Keratinocyte (primary cell): ENCODE results near the gene C6orf62. TPM values are rescaled to one million over a fixed set of nuclear protein-coding genes. Genes with fewer than 3 reads are reported as not detected.

ENCODE experiments used
- DNase-seq: peaks from one replicate; pipeline ENCODE4 v3.0.0-alpha.2; 2011; ENCODE audit warnings: low read depth, missing footprints, low spot score
- FAIRE-seq: peaks from 2 replicates; lab custom pipeline; 2011; peaks lifted over from hg19 to GRCh38; lab: Jason Lieb, UNC
- H2AFZ ChIP-seq: 2 replicates; pipeline ENCODE4 v1.6.0; 2012; ENCODE audit warnings: low read length, control low read depth, inconsistent platforms; ENCODE audit not compliant: control insufficient read depth
- H3K27ac ChIP-seq: 2 replicates; pipeline ENCODE4 v1.5.1; 2011; ENCODE audit warnings: low read length; ENCODE audit not compliant: control insufficient read depth, insufficient read depth
- H3K27me3 ChIP-seq: 3 replicates; pipeline ENCODE4 v1.6.0; 2011; ENCODE audit warnings: low read length; ENCODE audit not compliant: control insufficient read depth, insufficient read depth; ENCODE audit errors: extremely low read depth
- H3K36me3 ChIP-seq, 2 experiments: 2 replicates in 1 of 2; 3 replicates in 1 of 2; pipeline ENCODE4 v1.5.1; 2011; ENCODE audit warnings: low read length in 2 of 2, mild to moderate bottlenecking in 1 of 2; ENCODE audit not compliant: control insufficient read depth in 2 of 2, insufficient read depth in 2 of 2; ENCODE audit errors: extremely low read depth in 1 of 2
- H3K4me1 ChIP-seq: 3 replicates; pipeline ENCODE4 v1.5.1; 2011; ENCODE audit warnings: low read length; ENCODE audit not compliant: control insufficient read depth, insufficient read depth; ENCODE audit errors: extremely low read depth
- H3K4me2 ChIP-seq: 3 replicates; pipeline ENCODE4 v1.6.0; 2011; ENCODE audit warnings: low read depth, low read length; ENCODE audit not compliant: control insufficient read depth, insufficient read depth; ENCODE audit errors: extremely low read depth
- H3K4me3 ChIP-seq, 3 experiments: fragments of 200-600 bp in 1 of 3; sonication (generic) in 1 of 3; 2 replicates in 2 of 3; 3 replicates in 1 of 3; pipeline ENCODE4 v1.5.1; 2011 to 2016; ENCODE audit warnings: low read length in 3 of 3, mild to moderate bottlenecking in 3 of 3, control low read depth in 2 of 3, inconsistent platforms in 1 of 3, low read depth in 1 of 3, mixed read lengths in 1 of 3, mixed run types in 1 of 3, moderate library complexity in 1 of 3; ENCODE audit not compliant: control insufficient read depth in 2 of 3, insufficient read depth in 2 of 3; ENCODE audit errors: extremely low read depth in 1 of 3
- H3K79me2 ChIP-seq: 2 replicates; pipeline ENCODE4 v1.6.0; 2012; ENCODE audit warnings: low read length; ENCODE audit not compliant: control insufficient read depth, insufficient read depth
- H3K9ac ChIP-seq: 3 replicates; pipeline ENCODE4 v1.6.0; 2011; ENCODE audit warnings: low read length; ENCODE audit not compliant: control insufficient read depth, insufficient read depth; ENCODE audit errors: extremely low read depth
- H3K9me1 ChIP-seq: 3 replicates; pipeline ENCODE4 v1.6.0; 2011; ENCODE audit warnings: low read length; ENCODE audit not compliant: control insufficient read depth, insufficient read depth; ENCODE audit errors: extremely low read depth
- H3K9me3 ChIP-seq: 2 replicates; pipeline ENCODE4 v1.5.1; 2012; ENCODE audit warnings: low read depth, low read length; ENCODE audit not compliant: control insufficient read depth
- H4K20me1 ChIP-seq: 3 replicates; pipeline ENCODE4 v1.6.0; 2011; ENCODE audit warnings: low read length; ENCODE audit not compliant: control insufficient read depth, insufficient read depth; ENCODE audit errors: extremely low read depth
- EZH2 ChIP-seq: IDR thresholded peaks from one replicate; pipeline ENCODE4 v1.6.1; 2012; ENCODE audit warnings: inconsistent platforms, mild to moderate bottlenecking, low read length, moderate library complexity
- dilution Hi-C: fragments of 300-500 bp; cut with MboI; formaldehyde crosslinking; loops from one replicate; pipeline ENCODE4 v1.7.0; 2020; ENCODE audit warnings: low sequenced_read_pairs; ENCODE audit not compliant: extremely low pct_ligation_motif_present
- polyA plus RNA-seq, 5 experiments: library from polyadenylated mRNA; depleted of rRNA in 3 of 5; stranded (reverse) in 3 of 5; stranded (forward) in 1 of 5; unstranded in 1 of 5; fragments of >200 nt; gene quantifications; 1 replicate in 1 of 5; 2 replicates in 3 of 5; 3 replicates in 1 of 5; pipeline versions ENCODE4 v1.2.1 to v1.2.3, GENCODE V29; 2011 to 2012; ENCODE audit warnings: missing spikeins in 2 of 5, low read depth in 1 of 5, low replicate concordance in 1 of 5
- TF ChIP-seq, protein P1 (sequence below), 3 experiments: IDR thresholded peaks in 1 of 3; conservative IDR thresholded peaks in 1 of 3; optimal IDR thresholded peaks in 1 of 3; 2 replicates in 2 of 3; 3 replicates in 1 of 3; pipeline versions ENCODE3 to v1.5.1; 2011; ENCODE audit warnings: low read length in 3 of 3, mild to moderate bottlenecking in 3 of 3, moderate library complexity in 2 of 3, control low read depth in 1 of 3, inconsistent platforms in 1 of 3; ENCODE audit not compliant: insufficient read depth in 2 of 3; ENCODE audit errors: extremely low read depth in 1 of 3

Gene C6orf62
- polyA plus RNA-seq, 1 donor (not counting 4 experiments of a cell fraction or from before 2014, with no cell fraction given) = 77.3 TPM

DNA sequence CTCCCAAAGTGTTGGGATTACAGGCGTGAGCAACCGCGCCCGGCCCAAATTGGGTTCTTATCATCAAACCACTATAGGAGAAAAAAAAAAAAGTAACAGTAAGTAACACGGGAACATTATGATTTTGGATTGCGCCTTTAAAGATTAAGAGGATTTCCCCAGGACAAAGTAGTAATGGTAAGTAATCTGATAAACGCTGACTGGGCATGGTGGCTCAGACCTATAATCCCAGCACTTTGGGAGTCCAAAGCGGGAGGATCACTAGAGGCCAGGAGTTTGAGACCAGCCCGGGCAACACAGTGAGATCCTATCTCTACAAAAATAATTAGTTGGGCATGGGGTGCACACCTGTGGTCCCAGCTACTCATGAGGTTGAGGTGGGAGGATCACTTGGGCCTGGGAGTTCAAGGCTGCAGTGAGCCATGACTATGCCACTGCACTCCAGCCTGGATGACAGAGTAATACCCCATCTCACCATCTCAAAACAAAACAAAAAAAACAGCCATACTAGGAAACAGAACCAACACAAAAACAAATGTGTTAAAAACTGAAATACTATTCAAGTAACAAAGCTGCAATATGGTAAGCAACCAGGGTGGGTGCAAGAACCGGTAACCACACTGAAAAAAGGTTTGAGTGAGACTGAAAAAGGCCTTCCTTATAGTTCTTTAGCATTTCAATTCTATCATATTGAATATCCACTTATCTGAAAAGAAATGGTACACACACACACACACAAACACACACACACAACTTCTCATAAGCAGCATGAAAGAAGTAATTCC, 8.2 kb downstream of the C6orf62 start:
- H3K27me3 ChIP-seq = no peaks in the 10 kb centered on the region
- peaks cover 17% of the 10 kb centered on the region for H4K20me1 ChIP-seq
- no peak overlapping the region for H3K9ac ChIP-seq
- FAIRE-seq (no peak), DNase-seq (no peak)
- H3K9me3 ChIP-seq = no peaks in the 10 kb centered on the region
- H3K27ac ChIP-seq = no peak overlapping the region
- dilution Hi-C loops = no loop called here
- TF ChIP-seq, protein P1, sequence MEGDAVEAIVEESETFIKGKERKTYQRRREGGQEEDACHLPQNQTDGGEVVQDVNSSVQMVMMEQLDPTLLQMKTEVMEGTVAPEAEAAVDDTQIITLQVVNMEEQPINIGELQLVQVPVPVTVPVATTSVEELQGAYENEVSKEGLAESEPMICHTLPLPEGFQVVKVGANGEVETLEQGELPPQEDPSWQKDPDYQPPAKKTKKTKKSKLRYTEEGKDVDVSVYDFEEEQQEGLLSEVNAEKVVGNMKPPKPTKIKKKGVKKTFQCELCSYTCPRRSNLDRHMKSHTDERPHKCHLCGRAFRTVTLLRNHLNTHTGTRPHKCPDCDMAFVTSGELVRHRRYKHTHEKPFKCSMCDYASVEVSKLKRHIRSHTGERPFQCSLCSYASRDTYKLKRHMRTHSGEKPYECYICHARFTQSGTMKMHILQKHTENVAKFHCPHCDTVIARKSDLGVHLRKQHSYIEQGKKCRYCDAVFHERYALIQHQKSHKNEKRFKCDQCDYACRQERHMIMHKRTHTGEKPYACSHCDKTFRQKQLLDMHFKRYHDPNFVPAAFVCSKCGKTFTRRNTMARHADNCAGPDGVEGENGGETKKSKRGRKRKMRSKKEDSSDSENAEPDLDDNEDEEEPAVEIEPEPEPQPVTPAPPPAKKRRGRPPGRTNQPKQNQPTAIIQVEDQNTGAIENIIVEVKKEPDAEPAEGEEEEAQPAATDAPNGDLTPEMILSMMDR (optimal IDR thresholded peaks at IDR 0.05 in 1 of 3, IDR thresholded peaks at IDR 0.05 in 1 of 3, conservative IDR thresholded peaks at IDR 0.05 in 1 of 3; ENCODE audit: extremely low read depth in 1 of 3, insufficient read depth in 2 of 3, low read length in 3 of 3) = no peak
- no peak for TF ChIP-seq EZH2
- H3K4me1 ChIP-seq = peaks cover 4% of the 10 kb centered on the region
- peaks cover 58% of the 10 kb centered on the region for H3K79me2 ChIP-seq
- H2AFZ ChIP-seq = no peak overlapping the region
- no peak overlapping the region for H3K4me3 ChIP-seq
- no peak overlapping the region for H3K4me2 ChIP-seq
- H3K9me1 ChIP-seq = no peaks in the 10 kb centered on the region
- H3K36me3 ChIP-seq = peaks cover 20 to 53% of the 10 kb centered on the region in 2 experiments

DNA sequence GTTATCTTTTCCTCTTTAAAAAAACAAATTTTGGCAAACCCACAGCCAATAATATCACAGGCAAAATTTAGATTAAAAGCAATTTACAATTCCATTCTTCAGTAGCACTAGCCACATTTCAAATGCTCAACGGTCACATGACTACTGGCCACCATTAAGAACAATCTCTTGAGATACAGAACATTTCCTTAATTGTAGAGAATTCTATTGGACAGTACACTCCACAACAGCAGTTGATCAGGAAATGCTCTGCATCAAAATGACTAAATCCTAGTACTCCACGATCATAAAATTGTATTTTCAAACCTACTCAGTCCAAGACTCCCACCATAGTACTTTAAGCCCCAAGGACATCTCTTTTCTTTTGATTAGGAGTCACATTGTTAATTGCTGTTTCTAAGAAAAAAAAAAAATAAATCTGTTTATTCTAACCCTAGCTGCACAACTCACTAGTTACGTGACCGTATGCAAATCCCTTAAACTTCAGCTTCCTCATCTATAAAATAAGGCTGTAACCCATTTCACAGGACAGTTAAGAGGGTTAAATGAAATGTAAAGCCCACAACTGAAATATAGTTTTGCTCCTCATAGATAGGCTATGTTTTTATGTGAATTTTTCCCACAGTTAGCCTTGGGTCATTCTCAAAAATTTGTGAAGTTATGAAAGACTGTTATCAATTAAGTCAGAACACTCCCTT, 9.8 kb downstream of the C6orf62 start:
- DNase-seq (no peak), FAIRE-seq (no peak)
- no peak overlapping the region for H3K9ac ChIP-seq
- H3K79me2 ChIP-seq = peaks cover 43% of the 10 kb centered on the region
- H3K27ac ChIP-seq = no peak overlapping the region
- dilution Hi-C loops = no loop called here
- no peak overlapping the region for H3K4me2 ChIP-seq
- TF ChIP-seq, protein P1 (optimal IDR thresholded peaks at IDR 0.05 in 1 of 3, IDR thresholded peaks at IDR 0.05 in 1 of 3, conservative IDR thresholded peaks at IDR 0.05 in 1 of 3; ENCODE audit: extremely low read depth in 1 of 3, insufficient read depth in 2 of 3, low read length in 3 of 3) = no peak
- no peak for TF ChIP-seq EZH2
- H3K9me3 ChIP-seq = no peaks in the 10 kb centered on the region
- no peaks in the 10 kb centered on the region for H3K4me1 ChIP-seq
- H3K9me1 ChIP-seq = no peaks in the 10 kb centered on the region
- no peak overlapping the region for H3K4me3 ChIP-seq
- H4K20me1 ChIP-seq = peaks cover 14% of the 10 kb centered on the region
- H3K27me3 ChIP-seq = no peaks in the 10 kb centered on the region
- H3K36me3 ChIP-seq = peaks cover 19 to 51% of the 10 kb centered on the region in 2 experiments
- no peak overlapping the region for H2AFZ ChIP-seq
